Limb (tissue), 2 donors: Measurements from ENCODE around the gene JADE1.

ENCODE experiments used
- DNase-seq, 2 donors: peaks; one replicate each; pipeline ENCODE4 v3.0.0-alpha.2; 2016; ENCODE audit errors: extremely low spot score in 2 of 2

JADE1 gene

DNA sequence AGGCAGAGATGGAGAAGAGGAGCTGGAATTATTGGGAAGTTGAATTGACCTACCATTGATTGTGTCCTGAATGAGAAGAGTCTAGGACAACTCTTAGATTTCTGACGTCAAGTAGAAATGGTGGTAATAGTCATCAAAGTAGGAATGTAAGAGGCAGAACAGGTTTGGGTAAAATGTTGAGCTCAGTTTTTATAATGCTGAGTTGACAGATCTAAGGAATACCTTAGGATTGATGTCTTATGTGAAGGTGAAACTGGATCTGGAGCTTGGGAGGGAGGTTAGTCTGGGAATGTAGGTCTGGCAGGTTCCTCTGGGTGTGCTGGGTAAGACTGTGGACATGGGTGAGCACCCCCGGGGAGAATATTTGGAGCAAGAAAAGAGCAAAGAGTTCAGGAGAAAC lies 31.9 kb downstream of the JADE1 start:
- no peak for DNase-seq

GRCh38 chr4:128844931-128845330 lies 35.4 kb downstream of the JADE1 start:
- DNase-seq: no peak

DNA sequence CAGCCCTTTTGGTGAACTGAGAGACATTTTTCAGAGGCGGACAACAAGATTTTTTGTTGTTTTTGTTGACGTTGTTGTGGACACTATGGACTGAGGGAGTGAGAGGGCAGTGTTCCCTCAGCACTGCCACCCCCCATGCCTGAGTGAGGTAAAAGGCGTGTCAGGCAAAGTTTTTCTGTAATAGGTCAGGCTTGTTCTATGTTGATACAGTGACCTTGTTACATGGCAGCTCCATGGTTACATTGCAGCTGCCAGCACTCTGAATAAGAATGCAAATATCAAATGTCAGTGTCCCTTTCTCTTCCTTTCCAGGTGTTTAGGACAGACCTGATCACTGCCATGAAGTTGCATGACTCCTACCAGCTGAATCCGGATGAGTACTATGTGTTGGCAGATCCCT lies 36.6 kb downstream of the JADE1 start:
- DNase-seq: no peak

DNA sequence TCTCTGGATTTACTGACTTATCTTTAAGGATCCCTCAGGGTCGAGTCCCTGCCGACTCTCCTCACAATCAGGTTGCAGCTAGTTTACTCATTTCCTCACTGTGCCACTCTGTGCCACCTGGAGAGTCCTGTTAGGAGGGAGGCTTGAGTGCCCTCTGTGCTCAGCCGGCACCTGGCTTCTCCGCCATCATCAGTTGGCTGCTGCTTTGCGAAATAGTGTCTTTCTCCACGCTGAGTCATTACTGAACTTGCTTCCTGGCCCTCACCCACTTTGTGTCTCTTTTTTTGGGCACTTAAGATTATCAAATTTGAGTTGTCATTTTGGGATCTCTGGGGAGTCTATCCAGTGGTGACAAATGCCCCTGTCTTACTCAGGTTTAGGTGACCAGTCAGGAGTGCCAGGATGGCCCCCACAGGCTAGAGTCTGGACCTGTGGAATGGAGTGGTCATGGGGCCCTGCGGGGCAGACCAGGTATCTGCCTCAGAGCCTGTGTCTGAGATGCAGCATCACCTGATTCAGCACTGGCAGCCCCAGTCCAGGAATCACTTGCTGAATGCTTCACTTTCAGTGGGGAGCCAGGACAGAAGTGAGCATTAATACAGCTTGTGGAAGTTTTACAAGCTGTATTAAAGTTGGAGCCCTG lies 37.7 kb downstream of the JADE1 start:
- no peak for DNase-seq

DNA sequence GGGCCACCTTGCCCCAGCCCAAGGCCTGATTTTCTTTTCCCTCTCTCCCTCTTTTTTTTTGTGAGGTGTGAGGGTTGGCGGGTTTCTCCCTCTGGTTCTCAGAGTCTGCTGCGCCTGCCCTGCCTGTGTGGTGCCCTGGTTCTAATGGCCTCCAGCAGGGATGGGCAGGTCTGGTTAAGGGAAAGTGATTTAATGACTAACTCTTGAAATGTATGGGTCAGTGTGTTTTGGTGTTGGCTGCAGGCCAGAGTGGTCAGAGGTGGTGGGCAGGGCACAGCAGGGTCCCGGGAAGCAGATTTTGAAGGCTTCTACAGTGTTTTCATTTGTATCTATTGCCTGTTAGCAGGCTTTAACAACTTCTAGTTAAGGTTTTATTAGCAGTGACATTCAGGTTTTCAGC lies 39.0 kb downstream of the JADE1 start:
- no peak for DNase-seq

DNA sequence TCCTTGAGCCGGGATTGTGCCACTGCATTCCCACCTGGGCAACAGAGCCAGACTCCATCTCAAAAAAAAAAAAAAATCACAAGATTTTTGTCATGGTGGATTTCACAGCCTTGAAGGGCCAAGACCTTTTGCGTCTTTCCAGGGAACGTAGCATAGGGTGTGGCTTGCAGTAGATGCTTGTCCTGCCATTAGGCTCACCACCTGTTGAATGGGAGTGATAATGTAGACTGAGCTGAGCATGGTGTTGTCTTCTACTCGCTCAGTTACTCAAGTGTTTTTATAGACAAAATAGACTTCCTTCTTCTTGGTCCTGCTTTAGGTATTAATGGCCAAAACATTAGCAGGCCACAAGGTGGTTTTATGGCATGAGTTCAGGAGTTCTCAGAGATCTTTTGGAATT lies 40.8 kb downstream of the JADE1 start:
- DNase-seq: no peak

DNA sequence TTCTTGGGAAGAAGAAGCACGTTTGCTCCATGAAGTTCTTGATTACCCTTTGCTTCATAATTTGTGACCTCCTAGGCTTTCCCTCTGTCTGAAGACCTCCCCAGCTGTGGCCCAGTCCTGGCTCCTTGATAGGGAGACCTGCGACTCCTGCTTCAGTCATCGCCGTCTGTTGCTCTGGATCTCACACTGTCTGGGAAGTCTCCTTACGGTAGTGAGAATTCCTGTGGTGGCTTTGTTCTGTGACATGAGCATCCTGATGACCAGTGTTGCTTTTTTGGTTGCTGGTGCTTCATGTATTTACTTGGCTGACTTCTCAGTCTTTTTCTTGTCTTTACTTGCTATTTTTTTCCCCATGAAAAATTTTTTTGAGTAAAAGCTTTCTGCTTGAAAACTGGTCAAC lies 44.2 kb downstream of the JADE1 start:
- no peak for DNase-seq

DNA sequence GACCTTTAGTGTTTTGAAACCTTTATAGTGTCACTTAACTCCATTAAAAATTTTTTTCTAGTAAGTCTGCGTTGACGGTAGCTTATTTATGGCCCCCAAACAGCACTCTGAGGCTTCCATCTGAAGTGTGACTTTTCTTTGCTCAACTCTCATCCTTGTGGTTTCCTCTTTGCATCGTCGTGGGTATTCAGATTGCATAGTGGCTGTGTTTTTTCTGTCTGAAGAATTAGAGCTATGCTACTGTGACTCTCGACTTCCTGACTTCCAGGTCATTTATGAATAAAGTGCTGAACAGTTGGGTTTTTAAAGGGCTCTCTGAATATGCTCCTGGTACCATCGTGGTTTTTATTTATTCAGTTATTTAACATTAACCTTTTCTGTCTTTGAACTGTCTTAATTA lies 44.9 kb downstream of the JADE1 start:
- no peak for DNase-seq

DNA sequence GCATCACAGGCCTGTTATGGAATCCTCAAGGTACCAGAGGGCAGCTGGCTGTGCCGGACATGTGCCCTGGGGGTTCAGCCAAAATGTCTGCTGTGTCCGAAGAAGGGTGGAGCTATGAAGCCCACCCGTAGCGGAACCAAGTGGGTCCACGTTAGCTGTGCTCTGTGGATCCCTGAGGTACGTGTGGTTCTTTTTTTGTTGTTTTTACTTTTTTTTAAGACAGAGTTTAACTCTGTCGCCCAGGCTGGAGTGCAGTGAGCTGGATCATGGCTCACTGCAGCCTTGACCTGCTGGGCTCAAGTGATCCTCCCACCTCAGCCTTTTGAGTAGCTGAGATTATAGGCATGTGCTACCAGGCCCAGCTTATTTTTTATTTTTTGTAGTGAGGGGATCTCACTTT lies 46.1 kb downstream of the JADE1 start:
- DNase-seq: no peak

GRCh38 chr4:128856246-128856645 lies 46.7 kb downstream of the JADE1 start:
- DNase-seq: no peak

DNA sequence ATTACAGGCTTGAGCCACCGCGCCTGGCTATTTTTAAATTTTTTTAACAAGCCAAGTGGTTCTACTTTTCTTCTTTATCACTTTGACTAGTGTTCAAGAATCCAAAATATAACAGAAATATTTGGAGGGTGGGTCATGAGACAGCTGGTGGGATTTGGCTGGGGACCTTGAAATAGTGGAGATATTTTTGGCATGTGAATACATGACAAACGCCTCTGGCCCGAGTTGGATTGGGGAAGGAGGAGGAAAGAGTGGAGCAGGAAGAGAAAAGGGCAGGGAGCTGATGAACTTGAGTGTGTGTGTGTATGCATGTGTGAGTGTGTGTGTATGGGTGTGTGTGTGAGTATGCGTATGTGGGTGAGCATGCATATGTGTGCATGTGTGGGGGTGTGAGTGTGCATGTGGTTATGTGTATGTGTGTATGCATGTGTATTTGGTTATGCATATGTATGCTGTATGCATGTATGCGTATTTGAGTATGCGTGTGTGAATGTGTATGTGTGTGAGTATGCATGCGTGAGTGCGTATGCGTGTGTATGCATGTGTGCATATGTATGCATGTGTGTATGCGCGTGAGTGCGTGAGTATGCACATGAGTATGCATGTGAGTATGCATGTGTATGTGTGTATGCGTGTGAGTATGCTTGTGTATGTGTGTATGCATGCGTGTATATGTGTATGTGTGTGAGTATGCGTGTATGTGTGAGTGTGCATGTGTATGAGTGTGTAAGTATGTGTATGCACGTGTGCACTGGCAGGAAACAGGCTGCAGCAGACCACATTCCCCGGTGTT lies 49.6 kb downstream of the JADE1 start:
- peak in 1 of 2 donors; percentile 63 for DNase-seq

DNA sequence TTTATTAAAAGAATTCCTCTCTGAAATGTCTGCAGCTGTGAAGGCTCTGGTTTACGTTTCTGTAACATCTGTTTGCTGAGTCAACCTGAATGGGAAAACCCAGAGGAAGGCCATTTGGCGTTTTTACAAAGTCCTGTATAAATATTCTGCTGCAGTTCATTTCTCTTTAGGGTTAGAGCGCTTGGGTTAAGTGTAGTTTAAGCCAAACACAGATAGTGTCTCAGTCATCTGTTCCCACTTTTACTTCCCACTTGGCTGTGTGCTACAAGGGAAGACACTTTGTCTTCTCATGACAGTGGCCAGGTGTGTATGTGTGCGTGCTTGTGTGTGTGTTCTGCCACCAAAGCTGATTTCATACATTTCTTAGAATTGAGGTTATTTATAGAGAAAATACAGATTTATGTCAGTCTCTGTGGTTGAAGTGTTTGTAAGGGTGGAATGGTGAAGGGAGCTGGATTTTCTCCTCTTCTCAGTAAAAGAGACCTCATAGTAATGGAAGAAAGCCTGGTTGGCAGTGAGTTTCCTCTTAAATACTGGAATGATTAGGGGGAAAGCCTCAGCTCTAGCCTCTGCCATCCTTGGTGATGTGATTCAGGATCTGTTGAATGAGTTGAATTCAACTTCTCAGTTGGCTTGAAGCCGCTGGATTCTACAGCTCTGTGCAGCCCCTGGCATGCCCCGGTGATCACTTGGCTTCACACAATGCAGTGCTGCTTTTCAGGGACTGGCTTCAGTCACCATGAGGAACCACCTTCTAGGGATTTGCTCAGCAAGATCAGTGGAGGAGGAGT lies 50.6 kb downstream of the JADE1 start:
- DNase-seq: peak; percentile 43 to 68

GRCh38 chr4:128861856-128862518 lies 52.5 kb downstream of the JADE1 start:
- no peak for DNase-seq

- DNase-seq: no peak
Observed at GRCh38 chr4:128862608-128863311, 53.3 kb downstream of the JADE1 start.

DNA sequence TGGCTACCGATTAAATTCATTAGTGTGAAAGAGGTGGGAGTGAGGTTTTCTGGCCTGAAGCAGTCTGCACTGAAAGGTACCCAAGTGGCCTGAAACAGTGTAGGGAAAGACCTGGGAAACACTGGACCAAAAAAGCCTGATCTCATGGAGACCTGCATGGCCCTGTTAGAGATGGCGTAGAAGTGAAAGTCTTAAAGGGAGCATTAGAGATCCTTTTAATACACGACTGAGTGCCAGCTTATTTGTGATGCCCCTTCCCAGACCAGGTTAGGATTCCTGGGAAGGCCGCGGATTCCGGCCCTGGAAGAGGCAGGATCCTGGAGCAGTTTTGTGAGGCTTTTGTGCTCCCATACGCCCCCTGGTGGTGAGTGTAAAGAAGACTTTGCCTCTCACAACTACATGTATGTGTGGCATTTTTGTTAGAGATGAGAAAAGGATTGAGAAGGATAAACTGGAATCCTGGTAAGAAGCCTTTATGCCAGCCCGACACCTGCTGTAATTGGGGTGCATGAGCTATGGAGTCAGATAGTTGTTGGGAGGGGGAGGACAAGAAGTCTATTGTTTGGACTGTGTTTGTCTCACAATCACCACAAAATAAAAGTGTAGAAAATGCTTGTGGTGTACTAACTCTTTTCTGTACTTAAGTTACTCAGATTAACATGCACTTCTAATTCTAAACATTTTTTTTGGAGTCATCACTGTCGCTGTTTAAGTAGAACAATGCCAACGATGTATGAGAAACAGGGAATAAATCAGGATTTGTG lies 54.0 kb downstream of the JADE1 start:
- peak; percentile 87 to 90 for DNase-seq

- DNase-seq: no peak
Observed at GRCh38 chr4:128865132-128865531, 55.6 kb downstream of the JADE1 start.

DNA sequence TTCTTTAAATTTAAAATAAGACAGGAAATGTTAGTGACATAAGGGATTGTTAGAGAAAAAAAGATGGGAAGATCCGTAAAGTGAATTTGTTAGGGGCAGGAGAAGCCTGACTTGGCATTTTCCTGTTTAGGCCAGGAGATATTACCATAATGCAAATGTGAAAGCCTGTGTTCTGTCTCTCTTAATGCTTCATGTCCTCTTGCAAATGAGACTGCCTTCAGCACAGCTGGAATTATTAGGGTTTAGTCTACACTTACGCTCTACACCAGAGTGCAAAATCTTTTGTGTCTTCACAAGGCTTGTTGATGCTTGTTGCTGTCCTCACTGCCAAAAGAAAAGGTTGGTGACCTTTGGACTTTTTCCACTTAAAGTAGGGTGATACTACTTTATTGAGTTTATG lies 56.8 kb downstream of the JADE1 start:
- no peak for DNase-seq

DNA sequence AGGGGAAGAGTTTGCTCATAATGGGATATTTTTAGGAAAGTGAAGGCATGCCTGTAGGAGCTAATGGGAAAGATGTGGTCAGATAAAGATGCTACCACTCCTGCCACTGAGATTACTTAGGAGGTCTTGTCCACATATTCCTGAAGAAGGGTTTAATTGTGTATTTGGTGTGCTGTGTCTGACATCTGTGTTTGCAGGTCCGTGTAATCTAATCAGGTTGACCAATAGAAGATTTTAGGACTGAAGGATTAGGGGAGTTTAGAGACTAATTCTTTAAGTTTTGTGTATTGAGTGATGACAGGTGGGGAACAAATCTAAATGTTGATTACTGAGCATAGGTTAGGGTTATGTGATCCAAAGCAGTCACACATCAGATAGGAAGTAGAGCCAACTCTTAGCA lies 57.2 kb downstream of the JADE1 start:
- no peak for DNase-seq

GRCh38 chr4:128868758-128869157 lies 59.3 kb downstream of the JADE1 start:
- DNase-seq: no peak

GRCh38 chr4:128869776-128870509 lies 60.4 kb downstream of the JADE1 start:
- no peak for DNase-seq
